Activated CD8-positive, alpha-beta T cell treated with anti-CD3 and anti-CD28 coated beads for 36 hours (primary cell): Measurements from ENCODE around the gene NDE1. TPM values are rescaled to one million over a fixed set of nuclear protein-coding genes. Genes with fewer than 3 reads are reported as not detected.

Experiments
- ATAC-seq: fragments of 200-7000 bp; cut with Tn5 transposase; one replicate; pipeline ENCODE4 v1.10.0; 2021; ENCODE audit warnings: mild to moderate bottlenecking, moderate library complexity
- CTCF ChIA-PET: fragments of 350-600 bp; sonication (Branson Sonifier 250); formaldehyde crosslinking; loops from one replicate; lab custom pipeline; 2021; ENCODE audit warnings: antibody characterized with exemption; lab: Charles Lee
- POLR2A ChIA-PET: fragments of 350-600 bp; sonication (Branson Sonifier 250); formaldehyde crosslinking; loops from one replicate; lab custom pipeline; 2021; ENCODE audit warnings: antibody characterized with exemption; lab: Charles Lee
- DNase-seq: peaks from one replicate; pipeline ENCODE4 v3.0.0-alpha.2; 2020
- H3K27ac Mint-ChIP-seq: one replicate; pipeline ENCODE4 v1.8.0; 2021; ENCODE audit warnings: mild to moderate bottlenecking, mixed read lengths
- H3K27me3 Mint-ChIP-seq: one replicate; pipeline ENCODE4 v1.8.0; 2021; ENCODE audit warnings: mixed read lengths
- H3K36me3 Mint-ChIP-seq: one replicate; pipeline ENCODE4 v1.8.0; 2021; ENCODE audit warnings: low read depth, mixed read lengths
- H3K4me1 Mint-ChIP-seq: one replicate; pipeline ENCODE4 v1.8.0; 2021; ENCODE audit warnings: low read depth, mixed read lengths
- H3K4me3 Mint-ChIP-seq: one replicate; pipeline ENCODE4 v1.8.0; 2021; ENCODE audit warnings: mild to moderate bottlenecking, moderate library complexity, mixed read lengths
- H3K9me3 Mint-ChIP-seq: one replicate; pipeline ENCODE4 v1.8.0; 2021; ENCODE audit warnings: mixed read lengths
- intact Hi-C: fragments of 100-400 bp; cut with micrococcal nuclease; formaldehyde crosslinking; loops from one replicate; pipeline ENCODE4 v1.10.0; 2022
- total RNA-seq, 2 experiments: library from RNA; stranded (reverse); gene quantifications; one replicate each; pipeline ENCODE4 v1.2.3, GENCODE V29; 2021
- TF ChIP-seq, protein P1 (sequence below): fragments of 200-600 bp; IDR thresholded peaks from one replicate; pipeline ENCODE4 v1.8.0; 2022; ENCODE audit warnings: antibody characterized with exemption, mild to moderate bottlenecking

NDE1 gene
- total RNA-seq, 2 experiments from 2014 or later: 97.6 to 103 TPM

GRCh38 chr16:15765116-15765515 lies 115.1 kb downstream of the NDE1 start:
- no peaks in the 10 kb centered on the region for H3K9me3 Mint-ChIP-seq
- no peak overlapping the region for H3K27ac Mint-ChIP-seq
- no peak for ATAC-seq
- H3K27me3 Mint-ChIP-seq: peaks cover 12% of the 10 kb centered on the region
- no peaks in the 10 kb centered on the region for H3K4me1 Mint-ChIP-seq
- TF ChIP-seq, protein P1, sequence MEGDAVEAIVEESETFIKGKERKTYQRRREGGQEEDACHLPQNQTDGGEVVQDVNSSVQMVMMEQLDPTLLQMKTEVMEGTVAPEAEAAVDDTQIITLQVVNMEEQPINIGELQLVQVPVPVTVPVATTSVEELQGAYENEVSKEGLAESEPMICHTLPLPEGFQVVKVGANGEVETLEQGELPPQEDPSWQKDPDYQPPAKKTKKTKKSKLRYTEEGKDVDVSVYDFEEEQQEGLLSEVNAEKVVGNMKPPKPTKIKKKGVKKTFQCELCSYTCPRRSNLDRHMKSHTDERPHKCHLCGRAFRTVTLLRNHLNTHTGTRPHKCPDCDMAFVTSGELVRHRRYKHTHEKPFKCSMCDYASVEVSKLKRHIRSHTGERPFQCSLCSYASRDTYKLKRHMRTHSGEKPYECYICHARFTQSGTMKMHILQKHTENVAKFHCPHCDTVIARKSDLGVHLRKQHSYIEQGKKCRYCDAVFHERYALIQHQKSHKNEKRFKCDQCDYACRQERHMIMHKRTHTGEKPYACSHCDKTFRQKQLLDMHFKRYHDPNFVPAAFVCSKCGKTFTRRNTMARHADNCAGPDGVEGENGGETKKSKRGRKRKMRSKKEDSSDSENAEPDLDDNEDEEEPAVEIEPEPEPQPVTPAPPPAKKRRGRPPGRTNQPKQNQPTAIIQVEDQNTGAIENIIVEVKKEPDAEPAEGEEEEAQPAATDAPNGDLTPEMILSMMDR: no peak
- DNase-seq: no peak
- no peaks in the 10 kb centered on the region for H3K36me3 Mint-ChIP-seq
- ChIA-PET POLR2A (no interaction called here), CTCF (interaction anchor here (0.7 to 3.3 kb wide), 9 partner anchors 10 to 362 kb away, joined by 3 to 20 read pairs (median 4); no protein-coding TSS in a partner anchor)
- intact Hi-C loops: no loop called here
- no peak overlapping the region for H3K4me3 Mint-ChIP-seq

DNA sequence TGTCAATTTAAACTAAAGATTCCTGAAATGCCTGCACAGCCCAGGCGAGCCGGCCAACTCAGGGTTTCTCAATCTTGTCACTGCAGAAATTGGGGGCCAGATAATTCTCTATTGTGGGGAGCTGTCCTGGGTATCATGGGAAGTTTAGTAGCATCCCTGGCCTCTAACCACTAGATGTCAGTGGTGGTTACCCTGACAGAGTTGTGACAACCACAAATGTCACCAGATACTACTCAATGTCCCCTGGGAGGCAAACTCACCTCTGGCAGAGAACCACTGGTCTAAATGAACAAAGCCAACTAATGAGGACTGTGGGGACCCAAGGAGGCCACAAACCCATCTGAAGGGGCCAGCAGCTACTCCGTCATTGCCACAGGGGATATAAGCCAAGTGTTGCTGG lies 115.8 kb downstream of the NDE1 start:
- peak; percentile 57 for DNase-seq
- intact Hi-C loops: no loop called here

DNA sequence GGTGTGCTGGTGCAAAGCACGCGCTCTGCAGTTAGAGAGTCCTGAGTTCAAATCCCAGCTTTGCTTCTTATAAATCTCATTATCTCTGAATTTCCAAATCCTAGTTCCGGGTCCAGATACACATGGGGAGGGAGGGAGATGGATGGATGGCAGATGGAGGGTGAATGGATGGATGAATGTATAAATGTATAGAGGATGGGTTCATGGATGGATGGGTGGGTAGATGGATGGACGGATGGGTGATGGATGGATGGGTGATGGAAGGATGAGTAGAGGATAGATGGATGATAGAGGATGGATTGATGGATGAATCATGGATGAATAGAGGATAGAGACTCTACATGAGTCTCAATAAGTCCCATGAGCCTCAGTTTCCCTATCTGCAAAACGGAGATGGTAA lies 116.9 kb downstream of the NDE1 start:
- no peak for DNase-seq
- Mint-ChIP-seq H3K27ac (no peak overlapping the region), H3K4me1 (no peaks in the 10 kb centered on the region), H3K27me3 (peaks cover 9% of the 10 kb centered on the region), H3K9me3 (no peaks in the 10 kb centered on the region), H3K36me3 (no peaks in the 10 kb centered on the region), H3K4me3 (no peak overlapping the region)
- CTCF ChIA-PET: interaction anchor here (2.0 kb wide), 1 partner anchor 11 kb away, joined by 9 read pairs; no protein-coding TSS in a partner anchor
- TF ChIP-seq, protein P1: no peak
- POLR2A ChIA-PET: no interaction called here
- no peak for ATAC-seq
- intact Hi-C loops: no loop called here

More for the DNA sequence above, 115.8 kb downstream of the NDE1 start:
- POLR2A ChIA-PET: no interaction called here
- Mint-ChIP-seq H3K4me1 (no peaks in the 10 kb centered on the region), H3K36me3 (no peaks in the 10 kb centered on the region), H3K4me3 (no peak overlapping the region), H3K27me3 (peaks cover 12% of the 10 kb centered on the region), H3K9me3 (no peaks in the 10 kb centered on the region), H3K27ac (no peak overlapping the region)
- TF ChIP-seq, protein P1: peak; percentile 41
- ATAC-seq: peak; percentile 90
- CTCF ChIA-PET: interaction anchor here (0.7 to 3.3 kb wide), 9 partner anchors 10 to 362 kb away, joined by 3 to 20 read pairs (median 4); no protein-coding TSS in a partner anchor

GRCh38 chr16:15768201-15768600 lies 118.2 kb downstream of the NDE1 start:
- no peaks in the 10 kb centered on the region for H3K36me3 Mint-ChIP-seq
- intact Hi-C loops: no loop called here
- ChIA-PET POLR2A (interaction anchor here (1.3 kb wide), 1 partner anchor 22 kb away, joined by 3 read pairs; no protein-coding TSS in a partner anchor), CTCF (no interaction called here)
- no peak for DNase-seq
- H3K4me1 Mint-ChIP-seq: no peaks in the 10 kb centered on the region
- H3K27me3 Mint-ChIP-seq: peaks cover 9% of the 10 kb centered on the region
- ATAC-seq: no peak
- H3K9me3 Mint-ChIP-seq: no peaks in the 10 kb centered on the region
- no peak overlapping the region for H3K27ac Mint-ChIP-seq
- no peak overlapping the region for H3K4me3 Mint-ChIP-seq
- TF ChIP-seq, protein P1: no peak

GRCh38 chr16:15769239-15769638 lies 119.2 kb downstream of the NDE1 start:
- no peak for ATAC-seq
- H3K4me3 Mint-ChIP-seq: no peak overlapping the region
- H3K9me3 Mint-ChIP-seq: no peaks in the 10 kb centered on the region
- no peaks in the 10 kb centered on the region for H3K4me1 Mint-ChIP-seq
- CTCF ChIA-PET: interaction anchor here (1.2 kb wide), 1 partner anchor 13 kb away, joined by 3 read pairs; no protein-coding TSS in a partner anchor
- TF ChIP-seq, protein P1: no peak
- no peak overlapping the region for H3K27ac Mint-ChIP-seq
- peaks cover 9% of the 10 kb centered on the region for H3K27me3 Mint-ChIP-seq
- no peak for DNase-seq
- no peaks in the 10 kb centered on the region for H3K36me3 Mint-ChIP-seq
- POLR2A ChIA-PET: interaction anchor here (1.3 kb wide), 1 partner anchor 21 kb away, joined by 3 read pairs; no protein-coding TSS in a partner anchor
- intact Hi-C loops: no loop called here
